SK-N-SH (cell line): Measurements from ENCODE around the gene TMEM63B. TPM values are rescaled to one million over a fixed set of nuclear protein-coding genes. Genes with fewer than 3 reads are reported as not detected.

ENCODE experiments used
- CTCF ChIA-PET: fragments of 300-600, 350-600 bp; formaldehyde crosslinking; extraction: SDS; loops from one replicate; lab custom pipeline; 2021; lab: Yijun Ruan, JAX
- POLR2A ChIA-PET: fragments of 350-600 bp; sonication (Branson Sonifier 250); formaldehyde crosslinking; extraction: SDS; loops from one replicate; lab custom pipeline; 2020; ENCODE audit warnings: antibody characterized with exemption, inconsistent platforms; lab: Yijun Ruan, JAX
- DNase-seq: peaks from one replicate; pipeline ENCODE4 v3.0.0; 2012
- H2AFZ ChIP-seq: fragments of 200-600 bp; sonication (generic); 2 replicates; pipeline ENCODE4 v1.8.1; 2016; ENCODE audit warnings: antibody characterized with exemption, mild to moderate bottlenecking, low read depth
- H3F3A ChIP-seq: fragments of 200-600 bp; sonication (generic); replicated peaks from 2 replicates; pipeline ENCODE3; 2016; ENCODE audit warnings: antibody characterized with exemption, mild to moderate bottlenecking; ENCODE audit not compliant: insufficient read depth
- H3K27ac ChIP-seq, 2 experiments: fragments of 200-500 bp in 1 of 2; fragments of 200-600 bp in 1 of 2; sonication (Bioruptor generic) in 1 of 2; sonication (generic), shearing (Covaris generic) in 1 of 2; 2 replicates each; pipeline versions ENCODE4 v1.5.1 to v1.6.1; 2014 to 2016; ENCODE audit warnings: low read depth in 2 of 2, inconsistent platforms in 1 of 2, low read length in 1 of 2, mild to moderate bottlenecking in 1 of 2, mixed read lengths in 1 of 2
- H3K27me3 ChIP-seq: fragments of 200-600 bp; sonication (generic), shearing (Covaris generic); 2 replicates; pipeline ENCODE4 v1.6.1; 2016; ENCODE audit warnings: mixed run types; ENCODE audit not compliant: insufficient read depth
- H3K36me3 ChIP-seq, 2 experiments: fragments of 200-500 bp in 1 of 2; fragments of 200-600 bp in 1 of 2; sonication (Bioruptor generic) in 1 of 2; sonication (generic) in 1 of 2; replicated peaks in 1 of 2; 2 replicates each; pipeline versions ENCODE3 to v1.5.1; 2014 to 2016; ENCODE audit warnings: low read length in 1 of 2, mild to moderate bottlenecking in 1 of 2; ENCODE audit not compliant: insufficient read depth in 2 of 2, control insufficient read depth in 1 of 2
- H3K4me1 ChIP-seq, 2 experiments: fragments of 200-500 bp in 1 of 2; fragments of 200-600 bp in 1 of 2; sonication (Bioruptor generic) in 1 of 2; sonication (generic), shearing (Covaris generic) in 1 of 2; 2 replicates each; pipeline versions ENCODE4 v1.5.1 to v1.6.1; 2014 to 2016; ENCODE audit warnings: low read depth in 1 of 2, low read length in 1 of 2, mixed run types in 1 of 2; ENCODE audit not compliant: insufficient read depth in 2 of 2, control insufficient read depth in 1 of 2
- H3K4me2 ChIP-seq: fragments of 200-600 bp; sonication (generic), shearing (Covaris generic); 2 replicates; pipeline ENCODE4 v1.6.1; 2017; ENCODE audit warnings: mixed run types
- H3K4me3 ChIP-seq, 2 experiments: fragments of 200-500 bp in 1 of 2; fragments of 200-600 bp in 1 of 2; sonication (Bioruptor generic) in 1 of 2; sonication (generic), shearing (Covaris generic) in 1 of 2; 2 replicates each; pipeline versions ENCODE4 v1.5.1 to v1.8.1; 2014 to 2016; ENCODE audit warnings: low read depth in 2 of 2, inconsistent platforms in 1 of 2, low read length in 1 of 2, mild to moderate bottlenecking in 1 of 2, mixed read lengths in 1 of 2, moderate library complexity in 1 of 2
- H3K79me2 ChIP-seq: fragments of 200-600 bp; sonication (generic); 2 replicates; pipeline ENCODE4 v1.8.1; 2017; ENCODE audit warnings: mild to moderate bottlenecking; ENCODE audit not compliant: insufficient read depth
- H3K9ac ChIP-seq: fragments of 200-600 bp; sonication (generic); 2 replicates; pipeline ENCODE4 v1.6.1; 2017; ENCODE audit warnings: mixed run types
- H3K9me2 ChIP-seq: fragments of 200-600 bp; sonication (generic); 2 replicates; pipeline ENCODE4 v1.6.1; 2017; ENCODE audit warnings: mixed run types
- H3K9me3 ChIP-seq: fragments of 200-600 bp; sonication (generic); 2 replicates; pipeline ENCODE4 v1.6.1; 2017; ENCODE audit warnings: mixed run types, mild to moderate bottlenecking, moderate library complexity
- H4K20me1 ChIP-seq: fragments of 200-600 bp; sonication (generic); 2 replicates; pipeline ENCODE4 v1.6.1; 2017; ENCODE audit warnings: mild to moderate bottlenecking, mixed run types; ENCODE audit not compliant: insufficient read depth
- ELF1 ChIP-seq: IDR thresholded peaks from 2 replicates; pipeline ENCODE4 v1.4.0; 2012
- EP300 ChIP-seq, 2 experiments: IDR thresholded peaks; 2 replicates each; pipeline versions ENCODE4 v1.4.0 to v1.6.1; 2012; ENCODE audit warnings: borderline replicate concordance in 1 of 2, low read depth in 1 of 2, low read length in 1 of 2
- EZH2phosphoT487 ChIP-seq: fragments of 200-600 bp; sonication (generic); IDR thresholded peaks from 2 replicates; pipeline ENCODE4 v1.6.1; 2017; ENCODE audit warnings: low read depth, mixed run types, mild to moderate bottlenecking, antibody characterized with exemption, moderate library complexity, borderline replicate concordance
- FOXJ3 ChIP-seq: sonication (generic); formaldehyde crosslinking; IDR thresholded peaks from 2 replicates; pipeline ENCODE4 v1.5.1; 2020; ENCODE audit warnings: mild to moderate bottlenecking, missing genetic modification reagents
- FOXM1 ChIP-seq: IDR thresholded peaks from 2 replicates; pipeline ENCODE4 v1.4.0; 2012; ENCODE audit warnings: low read depth, mild to moderate bottlenecking
- MEF2A ChIP-seq: IDR thresholded peaks from 2 replicates; pipeline ENCODE4 v1.4.0; 2012; ENCODE audit warnings: low read depth, borderline replicate concordance
- NRF1 ChIP-seq: IDR thresholded peaks from 2 replicates; pipeline ENCODE4 v1.6.1; 2012; ENCODE audit warnings: low read depth, mild to moderate bottlenecking, low read length
- RCOR1 ChIP-seq: fragments of 150-350 bp; IDR thresholded peaks from 2 replicates; pipeline ENCODE4 v1.6.1; 2017; ENCODE audit warnings: antibody characterized with exemption, low read length
- SIN3A ChIP-seq: IDR thresholded peaks from 2 replicates; pipeline ENCODE4 v1.6.1; 2012; ENCODE audit warnings: low read depth, mild to moderate bottlenecking, low read length, moderate library complexity, borderline replicate concordance
- SMC3 ChIP-seq: IDR thresholded peaks from 2 replicates; pipeline ENCODE4 v1.6.1; 2012; ENCODE audit warnings: low read depth, low read length, improper control_type of control experiment
- TCF12 ChIP-seq: IDR thresholded peaks from 2 replicates; pipeline ENCODE4 v1.4.0; 2012
- TEAD4 ChIP-seq: IDR thresholded peaks from 2 replicates; pipeline ENCODE4 v1.4.0; 2012; ENCODE audit warnings: mild to moderate bottlenecking, borderline replicate concordance; ENCODE audit not compliant: insufficient read depth
- WGBS: methylation state at CpG from one replicate; pipeline ENCODE4 v1.1.6; 2017; ENCODE audit warnings: low lambda C conversion rate; 5-methylcytosine and 5-hydroxymethylcytosine counted together
- polyA plus RNA-seq, 3 experiments: library from polyadenylated mRNA; depleted of rRNA; stranded (reverse); fragments of >200 nt; gene quantifications; 2 replicates each; pipeline ENCODE4 v1.2.3, GENCODE V29; 2012
- TF ChIP-seq, protein P1 (sequence below): fragments of 200-600 bp; sonication (generic); IDR thresholded peaks from 2 replicates; pipeline ENCODE4 v1.6.1; 2017; ENCODE audit warnings: antibody characterized with exemption, mild to moderate bottlenecking, moderate library complexity
- TF ChIP-seq, protein P2 (sequence below): IDR thresholded peaks from 2 replicates; pipeline ENCODE4 v1.6.1; 2012; ENCODE audit warnings: mild to moderate bottlenecking, low read depth, low read length, moderate library complexity
- TF ChIP-seq, protein P3 (sequence below): IDR thresholded peaks from 2 replicates; pipeline ENCODE4; 2012
- TF ChIP-seq, protein P4 (sequence below): fragments of 150-350 bp; IDR thresholded peaks from 2 replicates; pipeline ENCODE4 v1.6.1; 2016; ENCODE audit warnings: mild to moderate bottlenecking, low read depth, low read length

Gene TMEM63B
- polyA plus RNA-seq, 1 of the 3 experiments (the other 2 are of a cell fraction), result 52.7 TPM

DNA sequence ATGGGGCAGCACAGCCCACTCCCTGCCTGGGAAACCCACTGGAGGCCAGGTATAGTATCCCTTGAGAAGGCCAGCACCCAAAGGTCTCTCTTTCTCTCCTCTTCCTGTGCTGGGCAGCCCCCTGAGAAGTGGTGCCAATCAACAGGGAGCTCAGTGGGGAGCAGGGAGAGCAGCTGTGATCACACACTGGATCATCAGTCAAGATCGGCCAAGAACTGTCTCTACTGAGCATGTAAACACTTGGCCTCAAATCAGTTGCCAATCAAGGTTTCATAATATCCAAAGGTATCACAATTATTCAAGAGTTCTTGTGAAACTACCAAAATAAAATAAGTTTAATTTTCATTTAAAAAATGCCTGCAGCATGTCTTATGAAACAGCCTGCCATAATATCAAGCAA lies 18.9 kb upstream of the TMEM63B start (continued):
- TF ChIP-seq EP300 (IDR thresholded peaks at IDR 0.05; ENCODE audit: borderline replicate concordance in 1 of 2, low read depth in 1 of 2, low read length in 1 of 2) (no peak), TCF12 (no peak), SIN3A (no peak)
- TF ChIP-seq, protein P1, sequence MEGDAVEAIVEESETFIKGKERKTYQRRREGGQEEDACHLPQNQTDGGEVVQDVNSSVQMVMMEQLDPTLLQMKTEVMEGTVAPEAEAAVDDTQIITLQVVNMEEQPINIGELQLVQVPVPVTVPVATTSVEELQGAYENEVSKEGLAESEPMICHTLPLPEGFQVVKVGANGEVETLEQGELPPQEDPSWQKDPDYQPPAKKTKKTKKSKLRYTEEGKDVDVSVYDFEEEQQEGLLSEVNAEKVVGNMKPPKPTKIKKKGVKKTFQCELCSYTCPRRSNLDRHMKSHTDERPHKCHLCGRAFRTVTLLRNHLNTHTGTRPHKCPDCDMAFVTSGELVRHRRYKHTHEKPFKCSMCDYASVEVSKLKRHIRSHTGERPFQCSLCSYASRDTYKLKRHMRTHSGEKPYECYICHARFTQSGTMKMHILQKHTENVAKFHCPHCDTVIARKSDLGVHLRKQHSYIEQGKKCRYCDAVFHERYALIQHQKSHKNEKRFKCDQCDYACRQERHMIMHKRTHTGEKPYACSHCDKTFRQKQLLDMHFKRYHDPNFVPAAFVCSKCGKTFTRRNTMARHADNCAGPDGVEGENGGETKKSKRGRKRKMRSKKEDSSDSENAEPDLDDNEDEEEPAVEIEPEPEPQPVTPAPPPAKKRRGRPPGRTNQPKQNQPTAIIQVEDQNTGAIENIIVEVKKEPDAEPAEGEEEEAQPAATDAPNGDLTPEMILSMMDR, result no peak

DNA sequence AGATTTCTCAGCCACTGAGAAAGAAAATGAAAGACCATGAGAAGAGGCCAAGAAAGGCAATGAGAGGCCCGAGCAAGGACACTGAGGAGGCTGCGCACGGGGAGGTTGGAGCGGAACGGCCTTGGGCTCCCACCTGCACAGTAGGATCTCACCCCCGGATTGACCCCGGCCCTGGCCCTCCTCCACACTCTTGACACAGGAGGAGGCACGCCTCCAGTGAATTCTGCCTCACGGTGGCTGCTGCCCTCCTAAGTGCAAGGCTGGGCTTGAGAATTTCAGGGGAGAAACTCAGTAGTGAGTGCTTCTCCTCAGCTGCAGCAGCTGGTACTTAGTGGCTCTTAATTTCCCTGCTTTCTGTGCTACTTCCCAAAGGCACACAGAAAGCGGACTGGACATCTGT lies 18.1 kb upstream of the TMEM63B start:
- TF ChIP-seq, protein P2, sequence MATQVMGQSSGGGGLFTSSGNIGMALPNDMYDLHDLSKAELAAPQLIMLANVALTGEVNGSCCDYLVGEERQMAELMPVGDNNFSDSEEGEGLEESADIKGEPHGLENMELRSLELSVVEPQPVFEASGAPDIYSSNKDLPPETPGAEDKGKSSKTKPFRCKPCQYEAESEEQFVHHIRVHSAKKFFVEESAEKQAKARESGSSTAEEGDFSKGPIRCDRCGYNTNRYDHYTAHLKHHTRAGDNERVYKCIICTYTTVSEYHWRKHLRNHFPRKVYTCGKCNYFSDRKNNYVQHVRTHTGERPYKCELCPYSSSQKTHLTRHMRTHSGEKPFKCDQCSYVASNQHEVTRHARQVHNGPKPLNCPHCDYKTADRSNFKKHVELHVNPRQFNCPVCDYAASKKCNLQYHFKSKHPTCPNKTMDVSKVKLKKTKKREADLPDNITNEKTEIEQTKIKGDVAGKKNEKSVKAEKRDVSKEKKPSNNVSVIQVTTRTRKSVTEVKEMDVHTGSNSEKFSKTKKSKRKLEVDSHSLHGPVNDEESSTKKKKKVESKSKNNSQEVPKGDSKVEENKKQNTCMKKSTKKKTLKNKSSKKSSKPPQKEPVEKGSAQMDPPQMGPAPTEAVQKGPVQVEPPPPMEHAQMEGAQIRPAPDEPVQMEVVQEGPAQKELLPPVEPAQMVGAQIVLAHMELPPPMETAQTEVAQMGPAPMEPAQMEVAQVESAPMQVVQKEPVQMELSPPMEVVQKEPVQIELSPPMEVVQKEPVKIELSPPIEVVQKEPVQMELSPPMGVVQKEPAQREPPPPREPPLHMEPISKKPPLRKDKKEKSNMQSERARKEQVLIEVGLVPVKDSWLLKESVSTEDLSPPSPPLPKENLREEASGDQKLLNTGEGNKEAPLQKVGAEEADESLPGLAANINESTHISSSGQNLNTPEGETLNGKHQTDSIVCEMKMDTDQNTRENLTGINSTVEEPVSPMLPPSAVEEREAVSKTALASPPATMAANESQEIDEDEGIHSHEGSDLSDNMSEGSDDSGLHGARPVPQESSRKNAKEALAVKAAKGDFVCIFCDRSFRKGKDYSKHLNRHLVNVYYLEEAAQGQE, result no peak
- TF ChIP-seq TEAD4 (no peak), EZH2phosphoT487 (no peak), NRF1 (no peak), RCOR1 (no peak), TCF12 (no peak), MEF2A (no peak), SMC3 (no peak), FOXM1 (no peak), FOXJ3 (no peak), ELF1 (no peak)
- TF ChIP-seq, protein P3, sequence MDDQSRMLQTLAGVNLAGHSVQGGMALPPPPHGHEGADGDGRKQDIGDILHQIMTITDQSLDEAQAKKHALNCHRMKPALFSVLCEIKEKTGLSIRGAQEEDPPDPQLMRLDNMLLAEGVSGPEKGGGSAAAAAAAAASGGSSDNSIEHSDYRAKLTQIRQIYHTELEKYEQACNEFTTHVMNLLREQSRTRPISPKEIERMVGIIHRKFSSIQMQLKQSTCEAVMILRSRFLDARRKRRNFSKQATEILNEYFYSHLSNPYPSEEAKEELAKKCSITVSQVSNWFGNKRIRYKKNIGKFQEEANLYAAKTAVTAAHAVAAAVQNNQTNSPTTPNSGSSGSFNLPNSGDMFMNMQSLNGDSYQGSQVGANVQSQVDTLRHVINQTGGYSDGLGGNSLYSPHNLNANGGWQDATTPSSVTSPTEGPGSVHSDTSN, result no peak
- TF ChIP-seq, protein P4, sequence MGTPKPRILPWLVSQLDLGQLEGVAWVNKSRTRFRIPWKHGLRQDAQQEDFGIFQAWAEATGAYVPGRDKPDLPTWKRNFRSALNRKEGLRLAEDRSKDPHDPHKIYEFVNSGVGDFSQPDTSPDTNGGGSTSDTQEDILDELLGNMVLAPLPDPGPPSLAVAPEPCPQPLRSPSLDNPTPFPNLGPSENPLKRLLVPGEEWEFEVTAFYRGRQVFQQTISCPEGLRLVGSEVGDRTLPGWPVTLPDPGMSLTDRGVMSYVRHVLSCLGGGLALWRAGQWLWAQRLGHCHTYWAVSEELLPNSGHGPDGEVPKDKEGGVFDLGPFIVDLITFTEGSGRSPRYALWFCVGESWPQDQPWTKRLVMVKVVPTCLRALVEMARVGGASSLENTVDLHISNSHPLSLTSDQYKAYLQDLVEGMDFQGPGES, result no peak
- H3K27me3 ChIP-seq, result no peaks in the 10 kb centered on the region
- 96% methylated on average over 7 of the region's 10 CpGs for WGBS
- no peaks in the 10 kb centered on the region for H3K9me2 ChIP-seq
- H3K9me3 ChIP-seq, result no peaks in the 10 kb centered on the region
- H3F3A ChIP-seq, result no peaks in the 10 kb centered on the region
- DNase-seq, result no peak
- CTCF ChIA-PET, result interaction anchor here (2.6 to 12.1 kb wide), 2 partner anchors 9 to 42 kb away, joined by 6 to 103 read pairs; no protein-coding TSS in a partner anchor
- POLR2A ChIA-PET, result no interaction called here
- peaks cover 31% of the 10 kb centered on the region; the same call in 1 of the 2 replicates for H3K79me2 ChIP-seq
- no peak overlapping the region; a peak in 1 of 4 replicates for H3K27ac ChIP-seq
- peaks cover 0 to 3% of the 10 kb centered on the region in 2 experiments; a peak in 1 of 4 replicates for H3K4me1 ChIP-seq
- H3K4me2 ChIP-seq, result no peak overlapping the region
- H2AFZ ChIP-seq, result no peak overlapping the region
- H4K20me1 ChIP-seq, result no peaks in the 10 kb centered on the region; the same call in 1 of the 2 replicates
- peaks cover 25 to 65% of the 10 kb centered on the region in 2 experiments for H3K36me3 ChIP-seq
- H3K4me3 ChIP-seq, result no peak overlapping the region
- H3K9ac ChIP-seq, result no peak overlapping the region
